HG03378 (cell line): Measurements from ENCODE around the gene MAP3K10.
"Not testable (repeated sequence)": the region's sequence is repeated elsewhere in the genome, so short reads cannot be mapped to it uniquely, and the experiment has no call there.

Experiments used
- ATAC-seq: cut with Tn5 transposase; IDR thresholded peaks from one replicate; pipeline ENCODE4 v1.9.1; 2021; ENCODE audit warnings: mild to moderate bottlenecking, moderate library complexity; ENCODE audit not compliant: unreplicated experiment

The MAP3K10 gene

DNA sequence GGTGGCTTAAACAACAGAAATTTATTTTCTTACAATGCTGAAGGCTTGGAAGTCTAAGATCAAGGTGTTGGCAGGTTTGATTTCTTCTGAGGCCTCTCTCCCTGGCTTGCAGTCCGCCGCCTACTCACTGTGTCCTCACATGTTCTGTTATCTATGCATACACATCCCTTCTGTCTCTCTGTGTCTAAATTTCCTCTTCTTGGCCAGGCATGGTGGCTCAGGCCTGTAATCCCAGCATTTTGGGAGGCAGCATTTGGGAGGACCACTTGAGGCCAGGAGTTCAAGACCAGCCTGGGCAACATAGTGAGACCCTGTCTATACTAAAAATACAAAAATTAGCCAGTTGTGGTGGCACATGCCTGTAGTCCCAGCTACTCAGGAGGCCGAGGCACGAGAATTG, 19.9 kb upstream of the MAP3K10 start:
- ATAC-seq = not testable (repeated sequence)

DNA sequence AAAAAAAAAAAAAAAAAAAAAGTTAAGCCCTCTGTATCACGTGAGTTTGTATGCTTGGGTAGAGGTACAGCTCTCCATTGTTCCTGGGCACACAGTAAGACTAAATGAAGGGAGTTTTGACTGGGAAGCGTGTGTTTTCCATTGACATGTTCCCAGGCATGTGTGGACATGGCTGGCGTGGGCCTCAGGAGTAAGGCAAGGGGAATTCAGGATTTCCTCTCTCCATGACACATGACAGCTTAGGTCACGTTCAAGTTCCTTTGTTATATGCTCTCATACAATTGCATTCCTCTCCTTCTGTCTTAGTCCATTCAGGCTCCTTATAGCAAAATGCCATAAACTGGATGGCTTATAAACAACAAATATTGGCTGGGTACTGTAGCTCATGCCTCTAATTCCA, 17.1 kb upstream of the MAP3K10 start:
- ATAC-seq = no peak

DNA sequence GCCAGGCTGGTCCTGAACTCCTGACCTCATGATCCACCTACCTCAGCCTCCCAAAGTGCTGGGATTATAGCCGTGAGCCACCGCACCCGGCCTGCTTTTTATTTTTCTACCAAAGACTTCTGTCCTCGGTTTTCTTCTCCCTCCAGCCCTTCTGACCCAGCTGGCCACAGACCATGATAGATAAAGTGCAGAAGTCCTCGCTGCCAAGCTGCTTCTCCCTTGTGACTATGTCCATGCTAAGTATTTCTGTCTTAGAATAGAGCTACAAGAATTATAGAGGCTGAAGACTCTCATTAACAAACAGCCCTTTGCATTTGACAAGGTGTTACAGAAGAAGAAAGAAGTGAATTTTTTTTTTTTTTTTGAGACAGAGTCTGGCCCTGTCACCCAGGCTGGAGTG, 15.4 kb upstream of the MAP3K10 start:
- ATAC-seq = no peak

DNA sequence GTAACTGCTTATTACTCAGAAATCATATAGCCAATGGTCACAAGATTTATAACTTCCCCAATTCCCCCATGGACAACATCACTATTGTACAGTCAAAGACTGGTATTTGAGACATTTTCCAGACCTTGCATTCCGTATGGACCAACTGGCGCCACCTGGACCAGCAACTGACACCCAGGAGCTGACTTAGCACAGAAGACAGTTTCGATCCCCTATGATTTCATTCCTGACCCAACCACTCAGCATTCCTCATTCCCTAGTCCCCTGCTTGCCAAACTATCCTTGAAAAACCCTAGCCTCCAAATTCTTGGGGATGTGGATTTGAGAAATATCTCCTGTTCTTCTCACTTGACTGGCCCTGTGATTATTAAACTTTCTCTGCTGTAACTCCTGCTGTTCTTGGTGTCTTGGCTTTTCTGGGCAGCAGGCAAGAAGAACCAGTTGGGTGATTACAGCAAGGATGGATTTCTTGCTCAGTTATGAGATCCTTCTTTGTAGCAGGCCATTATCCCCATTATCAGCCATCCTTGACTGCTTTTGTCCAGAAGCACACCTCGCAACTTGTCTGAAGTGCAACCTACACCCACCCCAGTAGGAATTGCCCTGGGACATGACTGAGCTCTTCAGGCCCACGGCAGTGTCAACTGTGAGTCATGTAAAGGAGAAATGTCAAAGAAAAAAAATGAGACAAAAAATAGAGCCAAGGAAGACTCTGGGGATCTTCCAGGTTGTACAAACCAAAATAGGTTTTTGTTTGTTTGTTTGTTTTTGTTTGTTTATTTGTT, 13.7 kb upstream of the MAP3K10 start:
- no peak for ATAC-seq

DNA sequence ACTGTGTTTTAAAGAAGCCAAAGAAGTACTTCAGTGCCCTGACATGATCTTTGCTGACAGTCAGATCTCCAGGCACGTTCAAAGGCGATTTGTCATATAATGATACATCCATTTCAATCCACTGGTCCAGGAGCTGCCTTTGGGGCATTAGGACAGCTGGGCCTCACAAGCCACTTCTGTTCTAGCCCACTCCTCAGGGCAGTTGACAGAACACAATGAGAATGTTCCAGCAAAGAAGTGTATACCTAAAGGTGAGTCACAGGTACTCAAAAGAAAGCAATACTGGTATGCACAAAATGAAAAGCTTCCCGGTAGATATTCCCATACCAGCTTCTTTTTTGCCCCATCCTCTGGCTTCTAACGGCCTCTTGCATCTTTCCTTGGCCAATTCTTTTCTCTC, 12.5 kb upstream of the MAP3K10 start:
- ATAC-seq = no peak

DNA sequence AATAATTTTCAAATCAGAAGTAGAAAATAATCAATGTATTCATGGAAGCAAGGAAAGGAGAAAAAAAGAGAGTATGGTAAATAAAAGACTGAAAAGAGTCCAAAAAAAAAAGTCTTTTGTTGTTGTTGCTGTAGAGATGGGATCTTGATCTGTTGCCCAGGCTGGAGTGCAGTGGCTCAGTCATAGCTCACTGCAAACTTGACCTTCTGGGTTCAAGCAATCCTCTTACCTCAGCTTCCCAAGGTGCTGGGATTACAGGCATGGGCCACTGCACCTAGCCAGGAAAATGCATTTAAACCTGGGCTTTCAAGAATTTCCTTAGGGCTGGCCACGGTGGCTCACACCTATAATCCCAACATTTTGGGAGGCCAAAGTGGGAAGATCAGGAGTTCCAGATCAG, 7.0 kb upstream of the MAP3K10 start:
- no peak for ATAC-seq

DNA sequence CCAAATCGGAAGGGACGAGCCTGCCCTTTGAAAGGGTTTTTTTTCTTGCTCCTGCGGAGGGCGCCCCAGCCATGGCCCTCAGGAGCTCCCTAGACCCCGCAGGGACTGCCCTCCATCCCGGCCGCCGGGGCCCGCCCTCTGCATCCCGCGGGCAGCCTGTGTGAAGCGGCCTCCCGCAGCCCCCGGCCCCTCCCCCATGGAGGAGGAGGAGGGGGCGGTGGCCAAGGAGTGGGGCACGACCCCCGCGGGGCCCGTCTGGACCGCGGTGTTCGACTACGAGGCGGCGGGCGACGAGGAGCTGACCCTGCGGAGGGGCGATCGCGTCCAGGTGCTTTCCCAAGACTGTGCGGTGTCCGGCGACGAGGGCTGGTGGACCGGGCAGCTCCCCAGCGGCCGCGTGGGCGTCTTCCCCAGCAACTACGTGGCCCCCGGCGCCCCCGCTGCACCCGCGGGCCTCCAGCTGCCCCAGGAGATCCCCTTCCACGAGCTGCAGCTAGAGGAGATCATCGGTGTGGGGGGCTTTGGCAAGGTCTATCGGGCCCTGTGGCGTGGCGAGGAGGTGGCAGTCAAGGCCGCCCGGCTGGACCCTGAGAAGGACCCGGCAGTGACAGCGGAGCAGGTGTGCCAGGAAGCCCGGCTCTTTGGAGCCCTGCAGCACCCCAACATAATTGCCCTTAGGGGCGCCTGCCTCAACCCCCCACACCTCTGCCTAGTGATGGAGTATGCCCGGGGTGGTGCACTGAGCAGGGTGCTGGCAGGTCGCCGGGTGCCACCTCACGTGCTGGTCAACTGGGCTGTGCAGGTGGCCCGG, 815 bp downstream of the MAP3K10 start:
- no peak for ATAC-seq

DNA sequence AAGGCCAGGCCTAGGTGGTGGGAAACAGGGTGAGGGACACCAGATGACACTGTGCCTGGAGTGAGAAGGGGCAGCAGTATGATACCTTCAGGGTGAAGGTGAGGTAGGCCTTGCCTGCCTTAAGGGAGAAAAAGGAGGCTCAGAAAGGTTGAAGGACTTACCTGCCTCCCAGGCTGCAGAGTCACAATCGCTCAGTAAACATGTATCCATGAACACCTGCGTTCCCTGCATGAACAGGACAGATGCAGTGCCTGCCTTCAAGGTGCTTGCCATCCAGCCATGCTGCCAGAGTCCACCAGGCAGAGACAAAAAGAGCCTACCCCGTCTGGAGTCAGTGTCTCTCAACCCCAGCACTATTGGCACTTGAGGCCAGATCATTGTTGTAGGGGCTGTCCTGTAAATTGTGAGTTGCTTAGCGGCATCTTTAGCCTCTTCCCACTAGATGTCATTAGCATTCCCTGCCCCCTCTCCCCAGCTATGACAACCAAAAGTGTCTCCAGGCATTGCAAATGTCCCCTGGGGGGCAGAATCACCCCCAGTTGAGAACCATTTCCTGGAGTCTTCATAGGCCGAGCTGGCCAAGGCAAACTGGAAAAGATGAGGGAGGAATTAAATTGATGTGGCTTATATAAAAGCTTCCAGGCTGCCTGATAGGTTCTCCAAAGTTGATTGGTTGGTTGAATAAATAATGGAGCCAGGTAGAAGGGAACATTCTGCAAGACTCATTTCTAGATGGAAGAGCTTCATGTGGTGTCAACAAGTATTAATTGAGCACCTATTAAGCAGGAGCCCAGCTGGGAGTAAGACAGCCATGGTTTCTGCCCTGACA, 1.7 kb downstream of the MAP3K10 start:
- ATAC-seq = no peak

DNA sequence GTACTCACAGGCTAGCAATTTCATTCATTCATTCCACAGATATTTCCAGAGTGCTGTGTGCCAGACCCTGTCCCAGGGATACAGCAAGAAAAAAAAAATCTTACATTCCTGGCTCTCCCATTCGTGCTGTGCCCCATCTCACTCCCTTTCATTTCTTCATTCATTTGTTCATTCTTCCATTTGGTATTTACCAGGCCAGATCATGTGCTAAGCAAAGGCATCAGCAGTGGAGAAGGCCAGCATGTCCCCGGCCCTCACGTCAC, 2.3 kb downstream of the MAP3K10 start:
- ATAC-seq = no peak

DNA sequence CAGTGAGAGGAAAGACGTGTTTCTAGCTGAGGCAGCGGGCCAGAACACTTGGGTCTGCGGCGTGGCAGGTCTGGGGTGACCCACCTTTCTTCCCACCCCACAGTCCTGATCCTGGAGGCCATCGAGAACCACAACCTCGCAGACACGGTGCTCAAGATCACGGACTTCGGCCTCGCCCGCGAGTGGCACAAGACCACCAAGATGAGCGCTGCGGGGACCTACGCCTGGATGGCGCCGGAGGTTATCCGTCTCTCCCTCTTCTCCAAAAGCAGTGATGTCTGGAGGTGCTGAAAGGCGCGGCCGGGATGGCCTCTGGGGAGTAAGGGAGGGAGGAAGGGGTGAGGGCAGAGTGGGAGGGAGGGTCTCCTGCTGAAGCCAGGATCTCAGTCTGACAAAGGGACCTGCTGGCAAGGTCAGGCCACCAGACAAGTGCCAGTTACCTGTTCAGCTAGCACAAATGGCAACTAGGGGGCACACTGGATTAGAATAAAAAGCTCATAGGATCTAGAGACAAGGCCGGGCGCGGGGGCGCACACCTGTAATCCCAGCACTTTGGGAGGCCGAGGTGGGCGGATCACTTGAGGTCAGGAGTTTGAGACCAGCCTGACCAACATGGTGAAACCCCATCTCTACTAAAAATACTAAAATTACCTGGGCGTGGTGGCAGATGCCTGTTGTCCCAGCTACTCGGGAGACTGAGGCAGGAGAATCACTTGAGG, 7.2 kb downstream of the MAP3K10 start:
- ATAC-seq = no peak

DNA sequence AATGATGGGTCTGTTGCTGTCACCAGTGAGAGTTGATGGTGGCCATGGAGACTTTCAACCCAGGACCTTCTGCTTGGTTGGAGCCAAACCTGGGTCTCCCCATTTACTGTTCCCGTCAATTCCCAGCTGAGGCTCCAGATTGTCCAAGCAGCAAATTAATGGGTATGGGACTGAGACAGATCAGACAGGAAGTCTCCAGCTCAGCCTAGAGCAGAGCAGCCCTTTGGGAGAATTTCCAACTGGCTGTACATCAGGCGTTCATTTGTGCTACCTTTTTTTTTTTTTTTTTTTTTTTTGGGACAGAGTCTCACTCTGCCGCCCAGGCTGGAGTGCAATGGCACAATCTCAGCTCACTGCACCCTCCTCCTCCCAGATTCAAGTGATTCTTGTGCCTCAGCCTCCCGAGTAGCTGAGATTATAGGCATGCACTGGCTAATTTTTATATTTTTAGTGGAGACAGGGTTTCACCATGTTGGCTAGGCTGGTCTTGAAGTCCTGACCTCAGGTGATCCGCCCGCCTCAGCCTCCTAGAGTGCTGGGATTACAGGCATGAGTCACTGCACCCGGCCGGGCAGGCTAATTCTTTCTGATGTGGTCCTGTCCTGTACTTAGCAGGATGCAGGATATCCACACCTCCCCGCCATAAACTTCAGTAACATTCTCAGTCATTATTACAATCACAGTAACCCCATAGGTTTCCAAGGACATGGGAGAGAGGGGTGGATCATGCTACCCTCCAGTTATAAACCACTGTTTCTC, 9.3 kb downstream of the MAP3K10 start:
- no peak for ATAC-seq

DNA sequence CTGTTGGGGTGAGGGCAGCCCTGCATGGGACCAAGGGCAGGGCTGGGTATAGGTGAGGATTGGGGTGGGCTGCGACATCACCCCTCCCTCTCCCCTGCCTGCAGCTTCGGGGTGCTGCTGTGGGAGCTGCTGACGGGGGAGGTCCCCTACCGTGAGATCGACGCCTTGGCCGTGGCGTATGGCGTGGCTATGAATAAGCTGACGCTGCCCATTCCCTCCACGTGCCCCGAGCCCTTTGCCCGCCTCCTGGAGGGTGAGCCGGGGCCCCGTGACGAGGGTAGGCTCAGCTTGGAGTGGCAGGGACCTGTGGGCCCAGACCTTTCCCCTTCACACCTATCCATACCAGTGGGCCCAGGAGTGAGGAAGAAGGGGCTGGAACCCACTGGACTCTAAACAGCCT, 13.2 kb downstream of the MAP3K10 start:
- no peak for ATAC-seq

DNA sequence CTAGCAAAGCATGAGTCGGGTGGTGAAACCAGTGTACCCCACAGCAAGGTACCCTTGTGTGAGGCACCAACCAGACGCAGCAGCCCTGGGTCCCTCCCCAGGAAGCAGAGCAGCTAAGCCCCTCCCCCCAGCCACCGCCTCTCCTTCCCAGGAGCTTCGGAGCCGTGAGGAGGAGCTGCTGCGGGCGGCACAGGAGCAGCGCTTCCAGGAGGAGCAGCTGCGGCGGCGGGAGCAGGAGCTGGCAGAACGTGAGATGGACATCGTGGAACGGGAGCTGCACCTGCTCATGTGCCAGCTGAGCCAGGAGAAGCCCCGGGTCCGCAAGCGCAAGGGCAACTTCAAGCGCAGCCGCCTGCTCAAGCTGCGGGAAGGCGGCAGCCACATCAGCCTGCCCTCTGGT, 14.5 kb downstream of the MAP3K10 start:
- no peak for ATAC-seq

DNA sequence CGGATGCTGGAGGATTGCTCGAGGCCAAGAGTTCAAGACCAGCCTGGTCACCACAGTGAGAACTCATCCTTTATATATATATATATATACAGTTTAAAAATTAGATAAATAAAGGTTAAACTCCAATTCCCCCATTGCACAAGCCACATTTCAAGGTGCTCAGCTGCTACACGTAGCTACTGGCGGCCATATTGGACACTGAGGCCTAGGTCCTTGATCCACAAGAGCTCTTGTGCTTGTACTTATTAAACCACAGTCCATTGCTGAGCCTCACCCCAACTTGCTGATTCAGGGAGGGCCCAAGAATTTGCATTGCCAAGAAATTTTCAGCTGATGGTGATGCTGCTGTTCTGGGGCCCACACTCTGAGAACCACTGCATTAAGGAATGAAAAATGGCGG, 17.4 kb downstream of the MAP3K10 start:
- ATAC-seq = no peak

DNA sequence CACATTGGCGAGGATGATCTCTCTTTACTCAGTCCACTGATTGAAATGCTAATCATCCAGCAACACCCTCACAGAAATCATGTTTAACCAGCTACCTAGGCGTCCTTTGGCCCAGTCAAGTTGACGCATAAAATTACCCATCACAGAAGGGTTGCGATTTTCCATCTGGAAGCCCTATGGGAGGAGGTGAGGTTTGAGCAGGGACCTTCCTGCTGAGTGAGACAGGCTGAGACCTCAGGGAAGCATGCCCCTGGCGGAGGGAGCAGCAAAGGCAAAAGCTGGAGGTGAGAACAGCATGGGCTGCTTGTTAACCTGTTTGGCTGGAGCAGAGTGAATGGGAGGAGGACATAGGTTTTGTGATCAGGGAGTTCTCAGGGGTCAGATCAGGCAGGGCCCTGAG, 19.7 kb downstream of the MAP3K10 start:
- ATAC-seq = no peak

DNA sequence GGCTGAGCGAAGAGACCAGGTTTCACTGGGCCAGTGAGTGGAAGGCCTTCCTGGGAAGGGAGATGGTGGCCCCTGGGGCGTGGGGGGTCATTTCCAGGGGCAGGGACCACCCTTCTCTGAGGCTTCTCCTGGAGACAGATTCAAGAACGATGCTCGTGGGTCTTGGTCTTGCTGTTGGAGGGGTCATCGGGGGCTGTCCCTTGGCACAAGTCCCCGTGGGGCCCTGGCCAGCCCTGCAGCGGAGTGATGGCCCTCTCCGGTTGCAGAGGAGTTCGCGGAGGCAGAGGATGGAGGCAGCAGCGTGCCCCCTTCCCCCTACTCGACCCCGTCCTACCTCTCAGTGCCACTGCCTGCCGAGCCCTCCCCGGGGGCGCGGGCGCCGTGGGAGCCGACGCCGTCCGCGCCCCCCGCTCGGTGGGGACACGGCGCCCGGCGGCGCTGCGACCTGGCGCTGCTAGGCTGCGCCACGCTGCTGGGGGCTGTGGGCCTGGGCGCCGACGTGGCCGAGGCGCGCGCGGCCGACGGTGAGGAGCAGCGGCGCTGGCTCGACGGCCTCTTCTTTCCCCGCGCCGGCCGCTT, 22.1 kb downstream of the MAP3K10 start:
- ATAC-seq = no peak

DNA sequence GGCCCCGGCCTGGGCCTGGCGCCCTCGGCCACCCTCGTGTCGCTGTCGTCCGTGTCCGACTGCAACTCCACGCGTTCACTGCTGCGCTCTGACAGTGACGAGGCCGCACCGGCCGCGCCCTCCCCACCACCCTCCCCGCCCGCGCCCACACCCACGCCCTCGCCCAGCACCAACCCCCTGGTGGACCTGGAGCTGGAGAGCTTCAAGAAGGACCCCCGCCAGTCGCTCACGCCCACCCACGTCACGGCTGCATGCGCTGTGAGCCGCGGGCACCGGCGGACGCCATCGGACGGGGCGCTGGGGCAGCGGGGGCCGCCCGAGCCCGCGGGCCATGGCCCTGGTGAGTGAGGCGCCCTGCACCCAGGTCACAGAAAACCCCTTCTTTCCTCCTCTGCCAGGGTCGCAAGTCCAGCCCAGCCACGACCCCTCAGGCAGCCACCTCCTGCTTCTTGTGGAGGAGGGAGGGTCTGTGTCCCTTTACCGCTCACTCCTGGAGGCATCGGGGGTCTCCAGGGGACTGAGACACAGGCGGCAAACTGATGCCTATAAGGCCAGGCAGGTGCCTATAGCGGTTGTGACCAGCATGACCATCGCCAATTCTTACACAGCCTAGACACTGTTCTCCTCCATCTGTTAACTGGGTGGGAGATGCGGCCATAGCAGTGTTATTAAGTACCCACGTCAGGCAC, 22.8 kb downstream of the MAP3K10 start:
- ATAC-seq = no peak

DNA sequence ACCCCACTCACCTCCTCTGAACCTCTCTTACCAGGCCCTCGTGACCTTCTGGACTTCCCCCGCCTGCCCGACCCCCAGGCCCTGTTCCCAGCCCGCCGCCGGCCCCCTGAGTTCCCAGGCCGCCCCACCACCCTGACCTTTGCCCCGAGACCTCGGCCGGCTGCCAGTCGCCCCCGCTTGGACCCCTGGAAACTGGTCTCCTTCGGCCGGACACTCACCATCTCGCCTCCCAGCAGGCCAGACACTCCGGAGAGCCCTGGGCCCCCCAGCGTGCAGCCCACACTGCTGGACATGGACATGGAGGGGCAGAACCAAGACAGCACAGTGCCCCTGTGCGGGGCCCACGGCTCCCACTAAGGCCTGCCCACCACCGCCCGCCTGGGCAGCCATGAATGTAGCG, 23.7 kb downstream of the MAP3K10 start:
- ATAC-seq = no peak

DNA sequence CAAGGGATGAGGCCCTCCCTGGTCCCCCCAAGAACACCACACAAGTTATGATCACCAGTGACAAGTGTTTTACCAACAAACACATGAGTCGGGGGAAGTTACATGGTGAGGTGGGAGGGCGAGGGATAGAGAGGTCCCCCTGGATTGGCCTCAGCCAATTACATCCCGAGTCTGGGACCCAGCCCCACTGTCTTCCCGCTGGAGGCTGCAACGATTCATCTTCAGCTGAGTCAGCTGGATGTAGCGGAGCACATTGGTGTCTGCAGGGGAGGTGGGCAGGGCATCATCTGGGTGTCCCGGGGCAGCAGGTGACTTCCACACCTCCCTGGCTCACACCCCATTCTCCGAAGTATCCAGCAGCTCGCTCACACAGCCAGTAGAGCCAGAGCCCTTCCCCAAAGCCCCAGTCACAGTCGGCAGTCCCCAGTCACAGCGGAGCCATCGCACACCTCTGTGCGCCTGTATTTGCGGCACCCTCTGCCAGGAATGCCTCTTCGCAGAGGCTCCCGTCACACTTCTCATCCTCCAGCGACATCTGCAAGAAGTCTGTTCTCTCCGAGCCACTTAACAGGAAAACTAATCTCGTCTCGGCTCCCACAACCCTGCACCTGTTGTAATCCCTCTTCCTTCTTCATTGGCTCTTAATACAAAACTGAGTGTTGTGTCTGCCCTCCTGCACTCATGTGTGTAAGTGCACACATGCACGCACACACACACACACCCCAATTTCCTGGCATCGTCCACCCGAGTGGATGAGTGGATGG, 25.0 kb downstream of the MAP3K10 start:
- no peak for ATAC-seq
